NCI-H2107 (cell line): ENCODE measurements around the gene RNF125.
"Not testable (repeated sequence)": the region's sequence is repeated elsewhere in the genome, so short reads cannot be mapped to it uniquely, and the experiment has no call there.

Source experiments
- DNase-seq: peaks from one replicate; lab custom pipeline; 2025; lab: John Stamatoyannopoulos, UW

Gene RNF125

GRCh38 chr18:32025744-32026143 lies 7.1 kb downstream of the RNF125 start:
- no peak for DNase-seq

- no peak for DNase-seq
Measured at GRCh38 chr18:32026491-32027086, 8.0 kb downstream of the RNF125 start.

GRCh38 chr18:32029558-32029957 lies 10.9 kb downstream of the RNF125 start:
- no peak for DNase-seq

- DNase-seq = no peak
Measured at GRCh38 chr18:32032609-32033008, 14.0 kb downstream of the RNF125 start.

DNA sequence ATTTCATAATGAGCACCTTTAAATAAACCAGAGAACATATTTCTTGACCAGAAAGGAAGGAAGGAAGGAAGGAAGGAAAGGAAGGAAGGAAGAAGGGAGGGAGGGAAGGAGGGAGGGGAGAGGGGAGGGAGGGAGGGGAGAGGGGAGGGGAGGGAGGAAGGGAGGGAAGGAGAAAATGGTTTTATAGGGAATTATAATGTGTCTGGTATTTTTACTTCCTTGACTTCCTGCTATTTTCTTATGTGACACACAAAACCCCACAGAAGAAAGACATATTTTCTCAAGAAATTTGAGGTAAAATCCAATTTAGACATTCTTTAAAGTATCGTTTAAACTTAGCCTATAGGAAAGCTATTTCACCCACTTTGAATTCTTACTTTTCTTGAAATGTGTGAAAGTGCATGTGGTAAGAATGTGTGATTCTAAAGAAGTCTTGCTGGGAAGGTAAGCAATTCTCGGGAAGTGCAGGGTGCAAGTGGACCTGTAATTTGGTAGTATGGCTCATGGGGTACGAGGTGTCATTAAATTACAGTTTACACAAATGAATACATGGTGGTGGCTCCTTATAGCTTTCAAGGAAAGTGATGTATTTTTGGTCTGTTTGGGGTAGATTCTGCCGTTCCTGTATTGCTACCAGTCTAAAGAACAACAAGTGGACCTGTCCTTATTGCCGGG lies 18.0 kb downstream of the RNF125 start:
- DNase-seq = no peak

- no peak for DNase-seq
Measured at GRCh38 chr18:32037616-32038015, 19.0 kb downstream of the RNF125 start.

DNA sequence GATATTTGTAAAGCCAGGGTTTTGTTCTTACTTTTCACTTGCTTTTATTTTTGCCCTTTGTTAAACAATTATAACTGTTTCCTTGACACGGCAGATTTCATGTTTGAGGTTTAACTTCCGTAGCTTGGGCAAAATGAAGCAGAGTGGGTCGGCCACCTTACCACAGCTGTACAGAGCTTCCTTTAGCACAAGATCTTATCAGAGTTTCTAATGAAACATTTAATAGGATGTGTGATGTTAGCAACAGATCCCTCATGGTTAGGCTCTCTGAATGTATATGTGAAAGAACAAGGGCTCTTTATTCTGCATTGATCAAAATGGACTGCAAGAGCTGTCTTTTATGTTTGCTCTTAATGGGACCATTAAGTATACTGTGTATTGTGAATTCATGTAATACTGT lies 22.3 kb downstream of the RNF125 start:
- no peak for DNase-seq

DNA sequence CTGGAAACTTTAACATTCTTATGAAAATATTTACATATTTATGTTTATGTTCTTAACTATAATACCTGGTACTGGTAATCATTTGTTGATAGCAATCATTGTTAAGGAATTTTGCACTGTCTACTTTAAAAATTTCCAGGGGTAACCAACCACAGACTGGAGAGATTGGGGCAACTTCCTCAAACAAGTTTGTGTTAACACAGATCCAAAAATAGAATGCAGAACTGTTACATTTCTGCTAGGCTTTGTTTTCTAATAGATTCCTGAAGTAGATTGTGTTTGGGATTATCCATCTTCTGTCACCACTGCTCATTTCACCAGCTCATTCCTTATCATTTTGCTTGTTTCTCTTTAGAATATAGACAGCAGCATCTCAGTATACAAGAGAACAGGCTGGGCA lies 23.7 kb downstream of the RNF125 start:
- DNase-seq = no peak

DNA sequence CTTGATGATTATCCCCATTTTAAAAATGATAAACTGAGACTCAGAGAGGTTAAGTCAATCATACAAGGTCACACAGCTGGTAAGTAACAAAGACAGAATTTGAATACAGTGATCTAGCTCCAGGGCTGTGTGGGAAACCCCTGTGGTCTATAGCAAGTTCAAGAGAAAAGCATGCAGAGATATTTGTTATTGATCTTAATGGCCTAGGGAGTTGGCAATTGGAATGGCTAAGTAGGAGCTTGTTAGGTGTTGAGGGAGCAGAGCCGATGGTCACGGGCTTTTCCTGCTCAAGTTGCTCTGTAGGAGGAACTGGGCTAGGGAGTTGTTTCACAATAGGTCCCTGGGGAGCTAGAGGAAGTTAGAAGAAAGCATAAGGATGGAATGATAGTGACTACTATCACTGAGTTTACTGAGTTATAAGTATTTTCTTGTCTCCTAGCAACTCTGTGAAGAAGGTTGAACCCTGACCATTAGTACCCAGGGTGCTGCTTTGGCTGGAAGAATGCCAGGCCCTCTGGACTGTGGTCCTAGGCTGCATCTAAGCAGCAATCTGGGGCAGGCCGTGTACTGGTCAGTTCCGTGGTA lies 30.0 kb downstream of the RNF125 start:
- DNase-seq = no peak

DNA sequence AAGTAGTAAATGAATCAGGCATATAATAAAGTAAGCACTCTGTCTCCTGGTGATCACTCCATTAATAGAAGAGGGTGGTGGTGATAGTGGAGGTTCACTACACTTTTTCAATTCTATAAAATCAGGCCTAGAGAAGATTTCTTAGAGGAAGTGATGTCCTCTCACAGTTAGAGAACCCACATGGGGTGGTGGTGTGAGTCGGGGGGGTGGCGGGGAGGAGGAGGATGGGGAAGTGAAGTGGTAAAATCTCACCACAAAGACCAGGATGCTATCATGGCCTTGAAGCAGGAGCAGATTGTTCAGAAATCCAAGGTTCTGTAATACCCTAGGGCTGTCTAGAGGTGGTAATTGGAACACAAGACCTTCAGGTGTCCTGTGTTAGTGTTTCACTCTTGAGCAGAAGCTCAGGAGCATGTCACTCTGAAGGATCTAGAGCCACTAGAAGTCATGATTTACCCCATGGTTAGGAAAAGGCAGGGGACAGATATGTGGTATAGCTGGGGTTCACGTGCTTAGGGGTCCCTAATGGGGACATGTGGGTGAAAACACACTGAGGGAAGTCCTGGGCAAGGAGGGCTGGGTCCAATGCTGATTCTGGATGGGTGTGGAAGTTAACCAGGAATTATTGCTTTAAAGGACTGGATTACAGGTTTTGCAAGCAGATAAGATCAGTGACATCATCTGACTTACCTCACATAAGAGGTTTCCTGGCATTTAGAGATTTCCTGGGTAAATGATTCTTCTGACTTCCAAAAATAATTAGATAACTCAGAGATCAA lies 31.0 kb downstream of the RNF125 start:
- DNase-seq = no peak

DNA sequence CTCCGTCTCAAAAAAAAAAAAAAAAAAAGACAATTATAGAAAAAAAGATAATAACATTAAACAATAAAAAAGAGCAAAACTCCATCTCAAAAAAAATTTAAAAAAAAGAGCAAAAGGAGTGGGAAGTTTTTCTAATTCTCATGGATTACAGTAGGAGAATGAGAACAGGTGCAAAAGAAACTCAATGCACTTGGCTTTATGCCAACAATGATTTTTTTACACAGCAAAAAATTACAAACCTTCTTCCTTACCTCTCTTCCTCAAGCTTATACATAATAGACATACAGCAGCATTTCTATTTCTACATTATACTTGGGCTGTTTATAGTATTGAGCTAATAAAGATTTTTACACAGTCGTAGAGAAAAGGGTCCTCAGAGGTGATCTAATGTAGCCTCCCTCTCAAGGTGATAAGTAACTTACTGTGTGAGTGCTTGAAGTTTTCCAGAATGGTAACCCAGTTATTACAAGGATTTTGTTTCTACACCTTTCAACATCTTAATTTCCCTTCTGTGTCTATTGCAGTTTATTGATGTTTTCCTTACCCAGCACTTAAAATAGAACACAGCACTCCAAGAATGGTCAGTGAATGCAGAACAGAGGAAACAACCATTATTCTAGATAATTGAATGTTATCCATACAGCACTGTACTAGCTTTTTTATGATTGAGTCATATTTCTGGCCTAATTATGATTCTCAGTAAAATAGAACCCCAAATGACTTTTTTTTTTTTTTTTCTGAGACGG lies 38.2 kb downstream of the RNF125 start:
- DNase-seq = no peak

DNA sequence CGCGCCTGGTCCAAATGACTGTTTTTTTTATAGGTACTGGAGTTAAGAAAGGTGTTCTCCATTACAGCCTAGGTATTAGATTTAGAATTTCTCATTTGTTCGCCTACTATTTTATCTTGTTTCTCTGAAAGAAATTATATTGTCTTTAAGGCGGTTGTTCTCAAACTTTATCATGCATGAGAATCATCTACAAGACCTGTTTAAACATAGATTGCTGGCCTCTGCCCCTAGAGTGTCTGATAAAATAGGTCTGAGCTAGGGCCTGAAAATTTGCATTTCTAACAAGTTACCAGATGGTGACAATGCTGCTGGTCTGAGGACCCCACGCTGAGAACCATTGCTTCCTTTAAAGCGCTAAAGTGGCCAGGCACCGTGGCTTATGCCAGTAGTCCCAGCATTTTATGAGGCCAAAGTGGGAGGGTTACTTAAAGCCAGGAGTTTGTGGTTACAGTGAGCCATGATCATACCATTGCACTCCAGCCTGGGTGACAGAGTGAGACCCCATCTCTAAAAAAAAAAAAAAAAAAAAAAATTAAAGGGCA lies 39.1 kb downstream of the RNF125 start:
- DNase-seq = no peak

GRCh38 chr18:32060026-32060425 lies 41.4 kb downstream of the RNF125 start:
- no peak for DNase-seq

- DNase-seq = no peak
Measured at GRCh38 chr18:32067375-32068167, 48.9 kb downstream of the RNF125 start.

- no peak for DNase-seq
Measured at GRCh38 chr18:32072321-32072720, 53.7 kb downstream of the RNF125 start.

DNA sequence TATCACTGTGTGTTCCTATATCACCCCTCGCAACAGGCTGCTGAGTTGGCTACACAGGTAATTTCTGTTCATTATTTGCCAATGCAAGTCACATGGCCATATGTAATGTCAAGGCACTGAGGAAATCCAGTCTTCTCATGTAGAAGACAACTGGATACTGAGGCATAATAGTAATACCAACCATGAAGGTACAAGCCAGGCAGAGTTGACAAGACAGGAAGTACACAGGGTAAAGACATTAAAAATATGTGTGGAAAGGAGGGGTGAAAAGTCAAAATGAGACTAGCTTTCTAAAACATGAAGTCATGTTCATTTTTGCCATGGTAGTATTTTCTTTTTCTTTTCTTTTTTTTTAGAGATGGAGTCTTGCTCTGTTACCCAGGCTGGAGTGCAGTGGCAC lies 55.6 kb downstream of the RNF125 start:
- DNase-seq = no peak

GRCh38 chr18:32078845-32079244 lies 60.2 kb downstream of the RNF125 start:
- no peak for DNase-seq

DNA sequence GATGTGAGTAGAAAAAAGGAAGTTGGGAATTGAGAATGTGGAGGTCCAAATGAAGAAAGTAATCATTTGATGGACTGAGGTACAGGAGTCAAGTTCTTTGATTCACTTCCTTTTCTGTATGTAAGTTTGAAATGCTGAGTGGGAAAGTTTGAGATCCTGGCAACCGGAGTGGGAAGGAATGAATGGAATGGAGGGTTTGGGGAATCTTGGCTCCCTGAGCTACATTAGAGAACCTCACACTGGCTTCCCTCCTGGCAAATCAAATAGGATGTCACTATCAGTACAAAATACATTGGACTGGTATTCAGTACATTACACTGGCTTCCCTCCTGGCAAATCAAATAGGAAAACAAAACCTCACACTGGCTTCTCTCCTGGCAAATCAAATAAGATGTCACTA lies 63.3 kb downstream of the RNF125 start:
- DNase-seq = no peak

DNA sequence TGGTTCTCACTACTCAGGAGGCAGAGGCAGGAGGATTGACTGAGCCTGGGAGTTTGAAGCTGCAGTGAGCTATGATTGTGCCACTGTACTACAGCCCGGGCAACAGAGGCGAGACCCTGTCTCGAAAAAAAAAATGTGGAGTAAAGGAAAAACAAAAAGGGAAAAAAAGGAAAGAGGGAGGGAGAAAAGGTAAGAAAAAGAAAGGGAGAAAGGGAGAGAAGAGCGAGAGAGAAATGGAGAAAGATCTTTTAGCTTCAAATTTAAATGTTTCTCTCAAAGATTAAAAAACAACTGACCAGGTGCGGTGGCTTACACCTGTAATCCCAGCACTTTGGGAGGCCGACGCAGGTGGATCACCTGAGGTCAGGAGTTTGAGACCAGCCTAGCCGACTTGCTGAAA lies 65.2 kb downstream of the RNF125 start:
- no peak for DNase-seq

DNA sequence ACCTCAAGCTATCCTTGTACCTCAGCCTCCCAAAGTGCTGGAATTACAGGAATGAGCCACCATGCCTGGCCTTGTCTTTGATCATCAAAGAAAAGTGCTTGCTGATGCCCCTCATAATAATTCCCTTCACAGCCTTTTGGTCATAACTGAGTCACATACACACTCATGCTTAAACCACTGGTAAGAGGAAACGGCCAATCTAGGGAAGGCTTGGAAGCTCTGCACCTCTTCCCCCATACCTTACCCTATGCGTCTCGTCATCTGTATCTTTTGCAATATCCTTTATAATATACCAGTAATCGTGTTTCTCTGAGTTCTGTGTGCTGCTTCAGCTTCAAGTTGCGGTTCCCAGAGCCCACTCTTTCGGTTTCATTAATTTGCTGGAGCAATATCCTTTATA lies 68.3 kb downstream of the RNF125 start:
- DNase-seq = no peak

GRCh38 chr18:32090831-32091230 lies 72.2 kb downstream of the RNF125 start:
- DNase-seq = not testable (repeated sequence)
